GM21723 (cell line): Measurements from ENCODE around the gene SPATA46.
"Not testable (repeated sequence)": the region's sequence is repeated elsewhere in the genome, so short reads cannot be mapped to it uniquely, and the experiment has no call there.

Source experiments
- ATAC-seq: cut with Tn5 transposase; IDR thresholded peaks from one replicate; pipeline ENCODE4 v1.9.1; 2021; ENCODE audit warnings: mild to moderate bottlenecking, moderate library complexity; ENCODE audit not compliant: unreplicated experiment

Gene SPATA46

GRCh38 chr1:162358928-162359327 lies 17.7 kb downstream of the SPATA46 start:
- no peak for ATAC-seq

GRCh38 chr1:162357681-162358266 lies 18.9 kb downstream of the SPATA46 start:
- no peak for ATAC-seq

GRCh38 chr1:162353702-162354101 lies 23.0 kb downstream of the SPATA46 start:
- ATAC-seq, result no peak

- no peak for ATAC-seq
Measured at GRCh38 chr1:162353078-162353477, 23.6 kb downstream of the SPATA46 start.

- ATAC-seq, result not testable (repeated sequence)
Measured at GRCh38 chr1:162351874-162352273, 24.8 kb downstream of the SPATA46 start.

GRCh38 chr1:162351246-162351842 lies 25.3 kb downstream of the SPATA46 start:
- ATAC-seq, result no peak

GRCh38 chr1:162349635-162350330 lies 26.9 kb downstream of the SPATA46 start:
- ATAC-seq, result no peak

GRCh38 chr1:162347281-162347680 lies 29.4 kb downstream of the SPATA46 start:
- ATAC-seq, result no peak

- ATAC-seq, result no peak
Measured at GRCh38 chr1:162343470-162343869, 33.2 kb downstream of the SPATA46 start.

GRCh38 chr1:162342452-162342983 lies 34.1 kb downstream of the SPATA46 start:
- no peak for ATAC-seq

GRCh38 chr1:162336621-162337285 lies 39.9 kb downstream of the SPATA46 start:
- ATAC-seq, result no peak

GRCh38 chr1:162335126-162335525 lies 41.5 kb downstream of the SPATA46 start:
- ATAC-seq, result no peak

GRCh38 chr1:162333991-162334390 lies 42.7 kb downstream of the SPATA46 start:
- ATAC-seq, result no peak

- no peak for ATAC-seq
Measured at GRCh38 chr1:162329826-162330225, 46.8 kb downstream of the SPATA46 start.

- no peak for ATAC-seq
Measured at GRCh38 chr1:162328512-162328911, 48.1 kb downstream of the SPATA46 start.

GRCh38 chr1:162327788-162328165 lies 48.9 kb downstream of the SPATA46 start:
- ATAC-seq, result no peak

GRCh38 chr1:162327144-162327787 lies 49.4 kb downstream of the SPATA46 start:
- ATAC-seq, result no peak

GRCh38 chr1:162326559-162326958 lies 50.1 kb downstream of the SPATA46 start:
- ATAC-seq, result no peak

GRCh38 chr1:162324396-162324795 lies 52.3 kb downstream of the SPATA46 start:
- ATAC-seq, result no peak
